BLaER1 treated with 17β-estradiol and CSF1 and Interleukin-3, amounts not matched to agents 10 nM and 100 nM (cell line): ENCODE measurements around the gene PPIE.
A peak's percentile ranks its signal among the peaks of the same experiment; 100 is the strongest.
"Not testable (repeated sequence)": the region's sequence is repeated elsewhere in the genome, so short reads cannot be mapped to it uniquely, and the experiment has no call there.

Source experiments
- H3K27ac ChIP-seq, 11 experiments: shearing (Covaris generic); formaldehyde crosslinking; 2 replicates each; pipeline ENCODE4 v1.8.1; 2022
- H3K27me3 ChIP-seq, 11 experiments: shearing (Covaris generic); formaldehyde crosslinking; 2 replicates each; pipeline ENCODE4 v1.8.1; 2022
- H3K36me3 ChIP-seq, 11 experiments: shearing (Covaris generic); formaldehyde crosslinking; 2 replicates each; pipeline ENCODE4 v1.8.1; 2022
- H3K4me1 ChIP-seq, 10 experiments: shearing (Covaris generic); formaldehyde crosslinking; 2 replicates each; pipeline ENCODE4 v1.8.1; 2022
- H3K4me2 ChIP-seq, 11 experiments: shearing (Covaris generic); formaldehyde crosslinking; 2 replicates each; pipeline ENCODE4 v1.8.1; 2022
- H3K4me3 ChIP-seq, 10 experiments: shearing (Covaris generic); formaldehyde crosslinking; 2 replicates each; pipeline ENCODE4 v1.8.1; 2022
- H3K9ac ChIP-seq, 11 experiments: shearing (Covaris generic); formaldehyde crosslinking; 2 replicates each; pipeline ENCODE4 v1.8.1; 2022
- H3K9me3 ChIP-seq, 11 experiments: shearing (Covaris generic); formaldehyde crosslinking; replicated peaks in 1 of 11; 2 replicates each; pipeline ENCODE4 v1.8.1; 2022
- H4K20me1 ChIP-seq, 11 experiments: shearing (Covaris generic); formaldehyde crosslinking; 2 replicates each; pipeline ENCODE4 v1.8.1; 2022
- Cebpa-rat ChIP-seq, 11 experiments: shearing (Covaris generic); IDR thresholded peaks; 2 replicates each; pipeline ENCODE4 v1.8.1; 2022

Gene PPIE

GRCh38 chr1:39779137-39779536 lies 40.5 kb downstream of the PPIE start:
- H3K4me2 ChIP-seq: peak overlapping the region; percentile 17 to 64 (median 29); a peak in 17 of 22 replicates
- no peak for TF ChIP-seq Cebpa-rat (IDR thresholded peaks at IDR 0.05)
- no peaks in the 10 kb centered on the region for H3K27me3 ChIP-seq
- no peaks in the 10 kb centered on the region for H3K9me3 ChIP-seq
- H3K36me3 ChIP-seq: no peaks in the 10 kb centered on the region
- H3K4me1 ChIP-seq: peaks cover 36 to 61% (median 51%) of the 10 kb centered on the region in 10 experiments
- peak overlapping the region in 2 of 11 experiments; percentile 9; a peak in 2 of 22 replicates for H3K27ac ChIP-seq
- H3K9ac ChIP-seq: no peak overlapping the region
- no peak overlapping the region for H3K4me3 ChIP-seq
- H4K20me1 ChIP-seq: no peaks in the 10 kb centered on the region

DNA sequence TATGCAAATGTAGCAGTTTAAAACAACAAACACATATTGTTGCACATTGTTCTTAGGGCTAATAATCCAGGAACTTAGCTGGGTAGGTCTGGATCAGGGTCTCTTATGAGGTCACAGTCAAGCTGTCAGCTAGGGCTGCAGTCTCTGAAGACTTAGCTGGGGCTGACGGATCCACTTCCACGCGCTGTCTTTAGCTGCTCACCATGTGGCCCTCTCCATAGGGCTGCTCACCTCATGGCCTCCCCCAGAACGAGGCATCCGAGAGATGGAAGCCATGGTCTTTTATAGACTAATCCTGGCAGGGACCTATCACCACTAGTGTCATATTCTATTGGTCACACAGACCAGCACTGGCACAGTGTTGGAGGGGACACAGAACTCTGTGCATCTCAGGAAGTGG lies 41.1 kb downstream of the PPIE start:
- TF ChIP-seq Cebpa-rat (IDR thresholded peaks at IDR 0.05): no peak
- peaks cover 36 to 61% (median 50%) of the 10 kb centered on the region in 10 experiments for H3K4me1 ChIP-seq

DNA sequence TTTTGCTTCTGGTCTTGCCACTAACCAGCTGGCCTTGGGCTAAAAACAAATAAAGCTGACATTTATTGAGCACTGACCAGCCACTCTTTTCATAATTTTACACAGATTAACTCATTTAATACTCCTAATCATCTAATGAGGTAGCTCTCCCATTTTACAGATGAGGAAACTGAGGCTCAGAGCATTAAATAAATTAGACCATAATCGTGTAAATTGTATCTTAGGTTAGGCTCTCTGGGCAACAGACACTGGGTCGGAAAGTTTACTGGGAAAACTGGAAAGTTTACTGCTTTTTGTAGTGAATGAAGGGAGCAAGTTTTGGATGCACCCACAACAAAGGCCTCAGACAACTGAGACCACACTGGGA lies 42.6 kb downstream of the PPIE start:
- no peak for TF ChIP-seq Cebpa-rat (IDR thresholded peaks at IDR 0.05)
- Histone ChIP-seq H4K20me1 (no peaks in the 10 kb centered on the region), H3K9me3 (no peaks in the 10 kb centered on the region), H3K27ac (no peak overlapping the region), H3K36me3 (no peaks in the 10 kb centered on the region), H3K27me3 (no peaks in the 10 kb centered on the region), H3K9ac (no peak overlapping the region), H3K4me2 (peak overlapping the region in 5 of 11 experiments; percentile 2 to 27 (median 17); a peak in 5 of 22 replicates), H3K4me1 (peaks cover 22 to 57% (median 47%) of the 10 kb centered on the region in 10 experiments), H3K4me3 (no peak overlapping the region)

More for the DNA sequence above, 41.1 kb downstream of the PPIE start:
- Histone ChIP-seq H3K9me3 (no peaks in the 10 kb centered on the region), H4K20me1 (no peaks in the 10 kb centered on the region), H3K9ac (no peak overlapping the region), H3K4me3 (no peak overlapping the region), H3K36me3 (no peaks in the 10 kb centered on the region), H3K4me2 (peak overlapping the region in 4 of 11 experiments; percentile 17 to 64 (median 35); a peak in 5 of 22 replicates), H3K27me3 (no peaks in the 10 kb centered on the region), H3K27ac (no peak overlapping the region)

DNA sequence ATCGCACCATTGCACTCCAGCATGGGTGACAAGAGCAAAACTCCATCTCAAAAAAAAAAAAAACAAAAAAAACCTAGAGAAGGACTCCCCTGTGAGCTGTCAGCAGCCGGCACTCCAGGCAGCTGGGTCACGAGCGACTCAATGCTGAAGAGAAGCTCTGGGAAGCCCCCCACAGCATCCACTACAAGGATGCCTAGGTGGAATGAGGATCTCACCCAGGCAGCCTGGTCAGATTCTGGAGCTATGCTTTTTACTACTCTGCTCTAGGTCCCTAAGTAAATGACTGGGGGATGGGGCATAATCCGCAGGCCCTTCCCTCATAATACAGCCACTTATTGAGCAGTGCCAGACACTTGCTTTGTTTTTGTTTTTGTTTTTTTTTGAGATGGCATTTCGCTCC lies 43.4 kb downstream of the PPIE start:
- H4K20me1 ChIP-seq: no peaks in the 10 kb centered on the region
- no peaks in the 10 kb centered on the region for H3K36me3 ChIP-seq
- H3K4me2 ChIP-seq: peak overlapping the region in 1 of 11 experiments; percentile 17; a peak in 2 of 22 replicates
- H3K27me3 ChIP-seq: no peaks in the 10 kb centered on the region
- peaks cover 21 to 57% (median 47%) of the 10 kb centered on the region in 10 experiments for H3K4me1 ChIP-seq
- H3K9ac ChIP-seq: no peak overlapping the region
- H3K9me3 ChIP-seq: no peaks in the 10 kb centered on the region
- no peak overlapping the region; a peak in 1 of 22 replicates for H3K27ac ChIP-seq
- TF ChIP-seq Cebpa-rat (IDR thresholded peaks at IDR 0.05): no peak
- H3K4me3 ChIP-seq: no peak overlapping the region

DNA sequence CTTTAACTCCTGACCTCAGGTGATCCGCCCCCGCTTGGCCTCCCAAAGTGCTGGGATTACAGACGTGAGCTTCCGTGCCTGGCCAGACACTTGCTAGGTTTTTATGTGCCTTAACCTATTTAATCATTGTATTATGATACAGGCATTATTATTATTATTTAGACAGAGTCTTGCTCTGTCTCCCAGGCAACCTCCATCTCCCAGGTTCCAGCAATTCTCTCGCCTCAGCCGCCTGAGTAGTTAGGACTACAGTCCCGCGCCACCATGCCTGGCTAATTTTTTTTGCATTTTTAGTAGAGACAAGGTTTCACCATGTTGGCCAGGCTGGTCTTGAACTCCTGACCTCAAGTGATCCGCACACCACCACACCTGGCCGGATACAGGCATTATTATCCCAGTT lies 44.0 kb downstream of the PPIE start:
- H3K27me3 ChIP-seq, H3K4me3 ChIP-seq, H3K9me3 ChIP-seq, H3K4me2 ChIP-seq, H4K20me1 ChIP-seq, H3K27ac ChIP-seq, H3K36me3 ChIP-seq: not testable (repeated sequence)
- peaks cover 21 to 57% (median 47%) of the 10 kb centered on the region in 10 experiments for H3K4me1 ChIP-seq
- H3K9ac ChIP-seq: 0 out of 22 replicates have a peak overlapping the region, but pooled peaks of 1 of the 11 experiments have one; percentile 0

DNA sequence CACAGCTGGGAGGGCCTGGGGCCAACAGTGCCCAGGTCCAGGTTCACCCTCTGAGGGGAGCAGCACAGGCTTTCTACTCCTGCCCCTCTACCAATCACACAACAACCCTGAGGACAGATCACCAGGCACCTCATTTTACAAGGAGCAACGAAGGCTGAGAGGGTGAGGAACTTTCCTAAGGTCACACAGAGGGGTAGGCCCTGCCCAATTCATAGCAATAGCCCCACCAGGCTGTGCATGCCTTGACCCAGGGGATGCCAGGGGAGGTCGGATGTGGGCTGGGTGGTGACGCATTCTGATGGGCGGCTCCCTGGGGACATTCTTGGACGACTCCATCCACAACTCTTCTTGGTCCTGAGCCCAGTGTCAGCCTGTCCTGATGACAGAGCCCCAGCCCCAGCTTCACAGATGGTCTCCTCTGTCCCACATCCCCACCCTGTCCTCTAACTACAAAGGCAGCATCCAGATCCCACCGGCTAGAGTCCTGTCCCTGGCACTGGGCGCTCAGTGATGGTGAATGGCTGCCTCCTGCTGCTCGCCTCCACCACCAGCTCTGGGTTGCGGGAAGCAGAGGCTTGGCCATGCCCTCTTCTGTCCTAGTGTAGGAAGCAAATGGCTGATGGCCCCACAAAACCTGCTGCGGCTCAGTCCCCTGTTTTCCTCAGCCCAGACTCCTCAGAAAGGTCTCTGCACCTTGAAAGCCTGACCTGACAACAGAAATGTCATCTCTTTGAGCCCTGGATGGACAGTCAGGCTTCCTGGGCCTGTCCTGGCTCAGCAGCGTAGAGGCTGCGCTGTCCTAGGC lies 47.8 kb downstream of the PPIE start:
- H3K36me3 ChIP-seq, H3K9me3 ChIP-seq, H4K20me1 ChIP-seq: not testable (repeated sequence)
- peak overlapping the region in 10 of 11 experiments; percentile 24 to 59 (median 48); a peak in 14 of 22 replicates for H3K9ac ChIP-seq
- peaks cover 10 to 22% (median 16%) of the 10 kb centered on the region in 11 experiments for H3K27me3 ChIP-seq
- H3K27ac ChIP-seq: peak overlapping the region in 9 of 11 experiments; percentile 1 to 74 (median 55); a peak in 16 of 22 replicates
- peaks cover 15 to 50% (median 45%) of the 10 kb centered on the region in 10 experiments; a peak in 19 of 20 replicates for H3K4me1 ChIP-seq
- H3K4me2 ChIP-seq: peak overlapping the region; percentile 54 to 87 (median 76)
- peak overlapping the region in 2 of 10 experiments; percentile 19 to 31; a peak in 1 of 20 replicates for H3K4me3 ChIP-seq

GRCh38 chr1:39787108-39787375 lies 48.4 kb downstream of the PPIE start:
- H3K36me3 ChIP-seq, H4K20me1 ChIP-seq, H3K9me3 ChIP-seq: not testable (repeated sequence)
- peaks cover 15 to 48% (median 40%) of the 10 kb centered on the region in 10 experiments; a peak in 19 of 20 replicates for H3K4me1 ChIP-seq
- H3K27me3 ChIP-seq: peaks cover 10 to 22% (median 16%) of the 10 kb centered on the region in 11 experiments
- H3K4me3 ChIP-seq: peak overlapping the region in 3 of 10 experiments; percentile 19 to 31 (median 24); a peak in 3 of 20 replicates
- H3K9ac ChIP-seq: peak overlapping the region in 10 of 11 experiments; percentile 0 to 58 (median 39); a peak in 9 of 22 replicates
- H3K4me2 ChIP-seq: peak overlapping the region; percentile 54 to 87 (median 76)
- H3K27ac ChIP-seq: peak overlapping the region in 8 of 11 experiments; percentile 25 to 70 (median 49); a peak in 12 of 22 replicates

- H3K9ac ChIP-seq: peak overlapping the region in 9 of 11 experiments; percentile 0 to 58 (median 36); a peak in 5 of 22 replicates
- no peaks in the 10 kb centered on the region for H3K36me3 ChIP-seq
- peaks cover 15 to 48% (median 40%) of the 10 kb centered on the region in 10 experiments; a peak in 19 of 20 replicates for H3K4me1 ChIP-seq
- H3K27ac ChIP-seq: peak overlapping the region in 6 of 11 experiments; percentile 18 to 70 (median 49); a peak in 8 of 22 replicates
- peak overlapping the region; percentile 54 to 87 (median 76); a peak in 20 of 22 replicates for H3K4me2 ChIP-seq
- H4K20me1 ChIP-seq: no peaks in the 10 kb centered on the region
- no peaks in the 10 kb centered on the region for H3K9me3 ChIP-seq
- H3K27me3 ChIP-seq: peaks cover 10 to 22% (median 16%) of the 10 kb centered on the region in 11 experiments
- peak overlapping the region in 4 of 10 experiments; percentile 13 to 34 (median 28); a peak in 4 of 20 replicates for H3K4me3 ChIP-seq
- TF ChIP-seq Cebpa-rat (IDR thresholded peaks at IDR 0.05): no peak
These were observed 48.8 kb downstream of the PPIE start for GRCh38 chr1:39787468-39787867.

DNA sequence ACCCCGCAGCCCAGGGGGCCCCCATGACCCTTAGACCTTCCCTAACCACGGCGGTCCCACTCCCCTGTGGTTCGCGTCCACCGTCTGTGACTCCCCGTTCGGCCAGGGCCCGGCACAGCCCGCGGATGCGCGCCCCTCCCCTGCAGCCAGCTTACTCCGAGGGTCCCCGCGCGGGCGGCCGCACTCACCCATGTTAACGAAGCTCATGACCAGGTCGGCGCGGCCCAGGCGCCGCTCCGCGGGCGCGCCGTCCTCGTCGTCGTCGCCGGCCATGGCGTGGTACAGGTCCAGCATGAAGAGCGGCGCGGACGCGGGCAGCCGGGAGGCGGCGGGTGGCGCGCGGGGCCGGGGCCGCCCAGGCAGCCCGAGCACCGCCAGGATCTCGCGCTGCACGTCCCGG lies 49.3 kb downstream of the PPIE start:
- H3K4me1 ChIP-seq: peaks cover 15 to 50% (median 44%) of the 10 kb centered on the region in 10 experiments; a peak in 19 of 20 replicates
- peaks cover 10 to 22% (median 16%) of the 10 kb centered on the region in 11 experiments for H3K27me3 ChIP-seq
- peak overlapping the region in 8 of 11 experiments; percentile 54 to 86 (median 74); a peak in 12 of 22 replicates for H3K4me2 ChIP-seq
- H3K36me3 ChIP-seq, H3K9me3 ChIP-seq, H3K9ac ChIP-seq, H4K20me1 ChIP-seq: not testable (repeated sequence)
- H3K27ac ChIP-seq: peak overlapping the region in 1 of 11 experiments; percentile 70; a peak in 1 of 22 replicates
- 0 out of 20 replicates have a peak overlapping the region, but pooled peaks of 2 of the 10 experiments have one; percentile 24 to 34 for H3K4me3 ChIP-seq
